Stimulated activated CD8-positive, alpha-beta memory T cell treated with anti-CD3 and anti-CD28 coated beads, Interleukin-12 subunit alpha, Interleukin-12 subunit beta, amount 100 ng/mL, for 4 hours (primary cell): Measurements from ENCODE around the gene STK33.

Experiments used
- DNase-seq: peaks from one replicate; pipeline ENCODE4 v3.0.0-alpha.2; 2020; ENCODE audit warnings: low read depth

STK33 gene

DNA sequence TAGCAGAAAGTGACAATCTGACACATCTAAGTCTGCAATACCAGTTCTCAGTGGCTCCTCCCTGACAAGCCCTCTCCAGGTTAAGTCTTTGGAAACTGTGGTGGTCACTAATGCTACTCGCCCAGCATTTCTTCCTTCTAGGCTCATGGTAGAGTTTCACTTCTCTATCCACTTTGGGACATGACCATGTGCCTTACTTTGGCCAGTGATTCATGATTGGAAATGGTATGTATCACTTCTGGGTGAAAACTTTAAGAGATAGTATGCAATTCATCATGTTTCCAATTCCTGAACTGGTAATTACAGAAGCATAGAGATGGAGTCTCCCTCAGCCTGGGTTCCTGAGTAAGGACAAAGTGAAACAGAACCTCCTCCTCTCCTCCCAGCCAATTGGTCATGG, 178.8 kb downstream of the STK33 start:
- no peak for DNase-seq

DNA sequence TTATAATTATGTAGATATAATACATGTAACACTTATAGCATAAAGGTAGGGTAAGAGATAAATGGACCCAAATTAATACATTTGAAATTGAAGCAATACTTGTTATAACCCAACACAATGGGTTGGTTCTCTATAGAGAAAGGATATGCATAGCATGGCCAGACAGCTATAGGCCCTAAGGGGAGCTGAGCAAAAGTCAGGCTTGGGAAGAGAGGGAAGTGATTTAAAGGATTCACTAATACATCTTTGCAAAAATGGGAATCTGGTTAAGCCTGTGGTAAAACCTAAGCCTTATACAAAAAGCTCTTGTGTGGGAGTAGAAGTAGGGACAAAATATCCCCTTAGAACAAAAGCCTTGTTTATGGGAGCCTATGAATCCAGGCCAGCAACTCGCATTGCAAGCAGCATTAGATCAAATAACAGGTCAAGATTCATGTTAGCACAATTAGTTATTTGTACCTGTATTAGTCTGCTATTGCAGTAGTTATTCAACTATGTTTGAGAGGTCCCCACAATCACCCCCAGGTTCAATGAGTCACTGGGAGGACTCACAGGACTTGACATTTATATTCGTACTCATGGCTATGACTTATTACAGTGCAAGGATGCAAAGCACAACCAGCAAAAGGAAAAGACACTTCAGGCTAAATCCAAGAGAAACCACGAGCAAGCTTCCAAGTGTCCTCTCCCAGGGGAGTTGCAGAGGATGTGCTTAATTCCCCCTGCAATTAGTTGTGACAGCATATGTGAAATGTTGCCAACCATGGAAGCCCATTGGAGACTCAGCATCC, 185.7 kb downstream of the STK33 start:
- DNase-seq, result no peak

DNA sequence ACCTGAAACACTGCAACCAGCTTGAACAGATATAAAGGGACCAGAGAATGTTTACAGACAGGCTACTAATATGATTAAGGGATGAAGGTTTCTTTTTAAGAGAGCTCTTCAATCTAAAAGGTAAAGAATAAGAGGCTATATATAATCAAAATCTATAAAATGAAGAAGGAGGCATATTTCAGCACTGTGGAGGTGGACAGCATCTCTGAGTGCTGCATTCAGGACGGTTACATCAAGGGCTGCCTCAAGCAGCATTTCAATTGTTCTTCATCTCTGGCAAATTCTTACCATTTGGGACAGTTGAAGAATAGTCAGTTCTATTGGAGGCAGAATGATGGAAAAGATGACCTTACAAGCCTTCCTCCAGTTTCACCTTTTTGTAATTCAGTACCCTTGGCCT, 190.7 kb downstream of the STK33 start:
- no peak for DNase-seq

DNA sequence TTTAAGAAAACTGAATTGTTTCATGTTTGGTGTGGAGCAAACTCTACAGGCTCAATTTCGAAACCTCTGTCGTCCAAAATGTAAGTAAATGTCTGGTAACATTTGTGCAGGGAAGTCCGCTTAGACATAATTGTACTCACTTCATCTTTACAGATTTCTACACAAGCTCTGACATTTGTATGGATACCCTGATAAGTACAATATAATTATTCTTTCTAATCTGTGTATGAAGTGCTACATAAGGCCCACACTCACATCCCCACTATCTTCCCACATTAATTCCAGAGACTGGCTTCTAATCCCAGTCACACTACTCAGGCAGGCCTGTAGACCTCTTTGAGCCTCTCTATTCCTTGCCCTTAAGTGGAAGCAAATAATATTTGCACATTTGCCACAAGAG, 201.1 kb downstream of the STK33 start:
- no peak for DNase-seq

DNA sequence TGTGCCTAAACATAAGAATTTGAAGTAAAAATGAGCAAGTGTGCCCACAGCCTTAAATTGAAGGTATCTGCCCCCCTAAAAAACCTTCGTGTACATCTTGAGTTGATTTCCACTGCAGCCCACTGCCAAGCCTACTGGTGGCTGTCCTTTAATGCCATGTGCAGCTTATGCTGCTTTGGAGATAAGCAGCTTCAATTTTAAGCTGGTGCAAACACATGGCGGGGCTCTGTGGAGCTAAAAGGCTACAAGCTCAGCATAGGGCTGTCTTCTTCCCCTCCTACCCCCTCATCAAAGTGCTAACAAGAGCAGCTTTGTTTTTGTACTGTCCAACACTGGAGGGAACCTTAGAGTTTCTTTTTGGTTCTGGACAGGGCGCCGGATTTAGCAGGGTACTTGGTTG, 201.9 kb downstream of the STK33 start:
- DNase-seq, result no peak

DNA sequence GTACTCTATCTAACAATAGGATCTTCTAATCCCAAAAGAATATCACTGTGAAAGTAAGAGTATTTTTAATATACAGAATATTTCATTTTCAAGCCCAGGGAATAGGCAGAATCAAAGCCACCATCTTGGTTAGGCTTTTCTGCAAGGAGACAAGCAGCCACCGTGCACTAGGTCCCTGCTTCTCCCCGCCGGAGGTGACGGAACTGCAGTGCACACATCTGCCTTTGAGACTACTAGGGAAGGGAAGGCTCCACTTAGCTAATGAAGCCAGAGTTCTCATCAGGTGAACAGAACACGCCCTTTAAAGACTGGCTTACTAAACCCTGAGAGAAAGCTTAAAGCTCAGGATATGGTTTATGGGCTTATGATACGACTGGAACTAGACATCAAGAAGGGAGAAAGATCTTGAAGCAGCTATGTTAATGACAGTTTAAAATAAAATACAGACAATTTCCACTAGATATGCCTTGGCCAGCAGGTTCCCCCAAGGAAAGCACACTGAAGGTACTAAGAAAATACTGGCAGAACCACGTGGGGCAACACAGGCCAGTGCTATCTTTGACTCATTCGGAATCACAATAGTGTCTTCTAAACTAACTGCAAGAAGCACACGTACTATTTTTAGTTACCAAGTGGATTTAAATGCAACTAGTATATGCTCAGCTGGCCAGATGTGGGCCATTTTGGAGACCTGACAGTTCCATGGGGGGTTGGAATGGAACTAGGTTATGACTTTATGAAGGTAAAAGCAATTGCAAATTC, 203.0 kb downstream of the STK33 start:
- DNase-seq, result no peak

DNA sequence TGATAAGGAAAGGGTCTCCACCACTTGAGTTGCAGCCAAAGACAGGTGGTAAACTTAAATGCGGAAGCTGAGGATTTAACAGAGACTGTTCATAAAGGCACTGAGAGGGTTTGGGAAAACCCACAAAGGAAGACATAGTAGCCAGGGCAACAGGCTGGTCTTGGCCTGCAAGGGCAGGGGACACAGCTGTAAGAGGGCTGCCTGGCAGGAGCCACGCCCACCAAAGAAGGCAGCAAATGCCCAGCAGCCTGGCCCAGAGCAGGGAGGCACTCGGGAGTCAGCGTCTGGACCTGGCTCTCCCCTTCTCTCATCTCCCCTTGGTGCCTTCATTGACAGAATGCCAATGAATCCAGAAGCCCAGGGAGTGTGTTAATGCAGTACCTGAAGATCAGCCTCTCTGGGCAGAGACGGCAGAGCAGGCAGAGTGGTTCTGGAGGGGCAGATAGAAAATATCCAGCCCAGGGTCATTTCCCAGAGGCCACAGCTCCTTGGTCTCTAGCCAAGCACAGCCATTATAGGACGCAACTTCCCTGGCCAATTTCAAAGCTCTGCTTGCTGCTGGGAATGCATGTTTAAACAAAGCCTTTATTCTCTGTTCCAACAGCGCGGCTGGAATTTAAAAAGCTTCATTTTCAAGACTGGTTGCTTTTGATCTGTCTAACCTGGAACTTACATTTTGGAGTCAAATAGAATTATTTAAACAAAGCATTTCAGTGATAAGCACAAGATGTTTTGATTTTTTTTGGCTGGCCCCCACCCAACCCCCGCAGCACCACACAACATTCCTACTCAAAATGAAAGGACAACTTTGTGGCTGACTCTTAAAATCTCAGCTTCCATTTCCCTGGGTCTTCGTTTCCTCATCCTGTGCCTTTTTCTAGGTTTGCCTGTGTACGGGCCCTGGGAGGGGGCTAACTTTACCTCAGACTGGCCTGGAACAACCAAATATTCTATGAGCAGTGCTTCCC, 204.7 kb downstream of the STK33 start:
- no peak for DNase-seq

DNA sequence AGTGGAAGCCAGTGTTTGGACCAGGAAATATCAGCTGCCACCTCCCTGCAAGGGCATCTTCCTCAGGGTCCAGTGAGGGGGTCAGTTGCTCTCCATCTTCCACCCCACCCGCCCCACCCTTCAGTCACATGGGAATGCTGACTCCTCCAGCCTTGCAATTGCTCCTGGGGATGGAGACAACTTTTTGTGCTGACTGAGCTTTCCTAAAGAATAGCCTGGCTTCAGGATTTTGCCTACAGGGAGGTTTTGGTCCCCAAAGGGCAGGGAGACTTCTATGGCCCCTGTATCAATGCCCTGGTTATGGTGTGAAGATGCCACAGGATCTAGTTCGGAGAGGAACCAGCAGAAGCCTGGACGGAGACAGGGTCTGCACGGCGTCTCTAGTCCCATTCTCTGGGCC, 206.3 kb downstream of the STK33 start:
- DNase-seq, result no peak

DNA sequence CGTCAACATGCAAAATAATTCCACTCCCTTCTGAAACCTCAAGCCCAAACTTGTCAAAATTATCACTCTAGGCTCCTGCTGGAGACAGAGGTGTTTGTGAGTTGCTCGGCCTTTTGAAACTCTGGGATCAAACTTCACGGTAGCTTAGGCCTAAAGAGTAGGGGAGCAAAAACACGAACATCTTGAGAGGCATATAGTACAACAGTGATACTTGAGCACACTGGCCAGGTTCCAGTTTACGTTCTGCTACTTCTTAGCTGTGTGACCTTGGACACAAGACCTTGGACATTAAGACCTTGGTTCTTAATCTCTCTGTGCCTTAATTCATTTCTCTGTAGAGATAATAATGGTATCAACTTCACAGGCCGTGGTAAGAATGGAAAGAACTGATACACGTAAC, 206.9 kb downstream of the STK33 start:
- DNase-seq, result no peak

DNA sequence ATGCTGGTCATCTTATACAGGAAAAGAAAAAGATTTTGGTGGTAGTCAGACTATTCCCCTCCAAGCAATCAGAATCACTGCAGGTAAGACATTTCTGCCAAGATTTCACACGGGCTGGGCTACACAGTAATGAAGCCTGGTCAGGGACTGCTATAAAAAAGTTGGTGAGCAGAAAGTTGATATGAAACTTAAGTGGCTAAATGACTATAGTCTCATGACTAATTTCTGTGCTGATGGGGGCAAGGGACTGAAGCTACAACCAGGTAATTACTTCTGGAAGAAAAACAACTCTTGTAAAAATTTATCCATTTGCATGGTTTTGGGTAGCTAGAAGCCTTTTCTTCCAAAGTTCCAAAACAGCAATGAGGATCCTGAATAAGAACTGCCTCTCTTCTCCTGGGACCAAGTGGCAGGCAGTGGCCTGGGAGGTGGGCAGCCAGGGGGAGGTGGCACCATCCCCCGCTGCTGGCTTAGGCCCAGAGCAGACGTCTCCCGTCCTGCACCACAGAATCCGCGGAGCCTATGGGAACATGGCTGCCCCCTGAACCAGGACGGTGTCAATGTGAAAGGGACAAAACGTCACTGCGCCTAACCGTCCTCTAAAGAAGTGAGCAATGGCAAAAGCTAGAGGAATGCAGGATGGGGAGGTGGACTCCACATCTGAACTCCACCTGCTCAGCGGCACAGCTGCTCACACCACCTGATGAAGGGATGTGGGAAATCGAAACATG, 207.7 kb downstream of the STK33 start:
- DNase-seq, result no peak

DNA sequence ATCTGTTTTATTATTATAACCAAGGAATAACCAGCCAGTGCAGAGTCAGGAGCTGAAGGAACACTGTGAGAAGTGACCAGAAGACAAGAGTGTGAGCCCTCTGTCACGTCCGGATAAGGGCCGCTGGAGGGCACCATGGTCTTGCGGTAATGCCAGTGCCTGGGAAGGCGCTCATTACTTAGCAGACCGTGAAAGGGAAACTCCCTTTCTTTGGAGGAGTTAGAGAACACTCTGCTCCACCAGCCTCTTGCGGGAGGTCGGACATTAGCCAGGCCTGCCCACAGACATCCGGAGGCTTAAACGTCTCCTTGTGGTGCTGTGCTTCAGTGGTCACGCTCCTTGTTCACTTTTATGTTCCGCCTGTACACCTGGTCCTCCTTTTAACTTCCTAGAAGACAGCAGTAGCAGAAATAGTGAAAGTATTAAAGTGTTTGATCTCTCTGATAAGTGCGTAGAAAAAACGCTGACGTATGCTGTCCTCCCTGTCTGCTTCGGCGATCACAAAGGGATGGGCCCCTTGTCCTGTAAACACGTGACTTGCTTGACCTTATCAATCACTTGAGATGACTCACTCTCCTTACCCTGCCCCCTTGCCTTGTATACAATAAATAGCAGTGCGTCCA, 209.7 kb downstream of the STK33 start:
- no peak for DNase-seq

DNA sequence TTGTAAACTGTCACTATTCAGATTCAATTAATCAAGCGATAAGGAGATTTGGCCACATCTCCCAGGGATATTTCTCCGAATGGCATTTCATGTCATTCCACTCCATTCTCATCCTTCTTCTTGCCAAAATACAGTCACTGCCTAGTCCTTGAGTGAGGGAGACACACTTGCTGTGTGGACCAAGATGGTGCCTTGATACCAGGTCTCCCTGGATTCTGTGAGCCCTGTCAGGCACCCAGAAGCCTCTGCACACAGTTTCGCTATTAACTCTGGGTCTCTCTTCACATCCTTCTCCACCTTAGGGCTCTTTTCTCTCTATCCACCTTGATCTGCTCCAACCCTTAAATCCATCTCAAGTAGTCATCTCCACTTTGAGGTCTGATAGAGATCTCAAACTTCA, 210.4 kb downstream of the STK33 start:
- DNase-seq, result no peak

DNA sequence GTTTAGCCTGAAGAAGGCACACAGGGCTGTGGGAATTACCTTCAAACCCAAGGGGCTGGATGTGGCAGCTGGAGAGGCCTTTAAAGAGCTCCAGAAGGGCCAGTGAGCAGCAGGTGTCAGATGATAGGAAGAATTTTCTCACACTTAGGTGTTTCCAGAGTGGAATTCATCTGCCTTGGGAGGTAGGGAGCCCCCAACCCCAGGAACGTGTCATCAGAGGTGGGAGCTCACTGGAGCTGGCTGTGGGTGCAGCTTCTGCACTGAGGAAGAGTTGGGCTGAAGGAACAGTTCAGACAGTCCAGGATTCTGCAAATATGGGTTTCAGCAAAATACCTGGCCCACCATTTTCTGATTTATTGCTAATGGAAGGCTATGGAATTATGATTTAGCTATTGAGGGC, 210.8 kb downstream of the STK33 start:
- no peak for DNase-seq

DNA sequence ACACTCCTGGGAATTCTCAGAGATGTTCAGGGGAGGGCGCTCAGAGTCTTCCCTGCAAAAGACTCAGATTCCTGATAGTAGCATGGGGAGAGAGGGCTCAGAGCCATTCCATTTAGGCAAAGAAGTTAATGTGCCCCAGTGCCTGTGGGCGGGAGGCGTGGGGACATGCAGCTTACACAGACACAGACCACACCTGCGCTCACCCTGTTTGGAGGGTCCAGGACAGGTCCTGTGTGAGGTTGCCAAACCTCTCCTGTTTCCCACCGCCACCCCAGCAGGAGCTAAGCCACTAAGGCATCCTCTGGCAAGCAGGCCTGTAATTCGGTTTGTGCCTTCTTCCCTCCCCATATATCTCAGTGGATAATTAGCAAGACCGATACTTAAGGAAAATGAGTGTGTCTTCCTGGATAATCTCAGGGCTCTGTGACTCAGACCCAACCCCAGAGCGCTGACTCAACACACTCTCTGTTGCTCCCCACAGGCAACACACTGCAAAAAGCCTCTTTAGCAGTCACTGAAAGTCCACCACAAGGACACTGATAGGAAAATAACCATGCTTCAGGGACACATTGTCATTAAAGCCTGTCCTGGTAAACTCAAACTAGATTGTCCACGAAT, 211.5 kb downstream of the STK33 start:
- no peak for DNase-seq

DNA sequence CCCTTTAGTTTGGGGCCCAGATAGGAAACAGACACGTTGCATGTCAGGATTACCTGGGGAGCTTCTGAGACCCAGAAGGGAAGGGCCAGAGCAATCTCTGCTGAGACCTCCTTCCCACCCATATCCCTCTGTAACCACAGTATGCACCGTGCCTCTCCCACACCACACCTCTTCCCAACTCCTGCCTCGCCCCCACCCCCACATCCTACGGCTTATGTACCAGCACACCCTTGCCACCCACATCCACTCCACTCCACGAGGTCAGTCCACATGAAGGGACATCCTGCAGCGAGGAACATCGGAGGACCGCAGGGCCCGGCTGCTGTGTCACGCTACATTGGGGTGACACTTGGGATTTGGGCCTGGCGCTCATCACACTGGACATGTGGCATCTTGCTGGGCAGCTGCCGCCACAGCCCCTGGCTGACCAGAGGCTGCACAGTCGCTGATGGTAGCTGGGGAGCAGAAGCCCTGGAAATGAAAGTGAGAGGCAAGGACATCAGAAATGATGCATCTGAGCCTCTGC, 212.1 kb downstream of the STK33 start:
- DNase-seq, result no peak

DNA sequence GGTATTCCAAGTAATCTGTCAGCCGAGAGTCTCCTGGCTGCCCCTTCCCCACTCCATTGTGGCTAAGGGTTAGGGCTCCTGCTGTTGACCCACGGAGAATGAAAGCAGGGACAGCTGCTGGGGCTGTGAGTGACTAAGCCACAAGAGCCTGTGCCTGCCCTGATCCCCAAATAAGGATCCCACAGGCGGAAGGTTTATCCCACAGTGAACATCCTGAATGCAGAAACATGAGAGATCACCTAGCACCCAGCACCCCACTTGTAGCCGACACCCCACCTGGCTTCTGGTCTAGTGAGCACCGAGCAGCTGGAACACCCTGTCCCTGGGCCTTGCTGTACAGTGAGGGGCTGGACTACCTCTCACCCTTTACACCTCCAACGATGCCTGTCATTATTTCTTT, 212.7 kb downstream of the STK33 start:
- no peak for DNase-seq

DNA sequence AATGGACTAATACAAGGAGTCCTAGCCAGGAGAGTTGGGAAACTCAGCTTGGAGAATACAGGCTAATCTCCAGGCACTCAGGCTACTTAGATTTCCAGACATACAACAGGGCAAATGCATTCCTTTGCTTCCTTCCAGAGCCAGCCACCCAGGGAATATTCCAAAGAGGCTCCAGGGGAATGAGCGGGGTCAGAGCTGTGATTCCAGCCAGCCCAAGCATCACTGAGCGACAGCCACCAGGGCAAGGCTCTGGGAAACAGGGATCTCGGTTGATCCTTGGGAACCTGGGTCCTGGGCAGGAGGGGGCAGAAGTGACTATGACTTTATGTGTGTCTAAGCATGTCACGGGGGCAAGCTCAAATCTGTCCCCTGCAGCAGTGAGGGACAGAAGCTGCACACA, 218.1 kb downstream of the STK33 start:
- DNase-seq, result no peak

DNA sequence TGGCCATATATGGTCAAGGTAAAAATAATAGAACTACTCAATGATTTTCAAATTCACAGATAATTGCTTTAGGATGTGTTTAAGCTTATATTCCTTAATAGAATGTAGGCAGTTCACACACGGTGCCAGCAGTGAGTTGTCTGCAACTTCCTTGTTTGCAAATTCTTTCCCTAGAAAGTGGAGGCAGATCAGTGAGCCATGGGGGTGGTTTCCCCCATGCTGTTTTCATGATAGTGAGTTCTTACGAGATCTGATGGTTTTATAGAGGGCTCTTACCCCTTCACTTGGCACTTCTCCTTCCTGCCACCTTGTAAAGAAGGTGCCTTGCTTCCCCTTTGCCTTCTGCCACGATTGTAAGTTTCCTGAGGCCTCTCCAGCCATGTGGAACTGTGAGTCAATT, 218.6 kb downstream of the STK33 start:
- no peak for DNase-seq

DNA sequence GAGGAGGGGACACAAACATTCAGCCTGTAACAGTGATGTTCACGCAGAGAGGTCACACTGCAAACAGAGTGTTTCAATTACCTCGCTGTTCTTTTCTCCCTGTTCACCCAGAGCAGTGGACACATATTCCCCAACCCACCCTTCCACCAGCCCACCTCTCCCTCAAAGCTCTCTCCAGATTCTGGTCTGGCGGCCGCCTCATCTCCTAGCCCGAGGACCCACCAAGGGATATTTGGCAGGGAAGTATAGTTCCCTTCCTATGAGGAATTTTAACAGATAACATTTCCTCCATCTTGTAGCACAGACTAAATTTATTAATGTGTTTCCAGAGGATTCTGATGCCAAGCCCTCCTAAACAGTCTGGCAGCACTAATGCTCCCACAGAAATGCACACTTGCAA, 219.3 kb downstream of the STK33 start:
- DNase-seq, result no peak

DNA sequence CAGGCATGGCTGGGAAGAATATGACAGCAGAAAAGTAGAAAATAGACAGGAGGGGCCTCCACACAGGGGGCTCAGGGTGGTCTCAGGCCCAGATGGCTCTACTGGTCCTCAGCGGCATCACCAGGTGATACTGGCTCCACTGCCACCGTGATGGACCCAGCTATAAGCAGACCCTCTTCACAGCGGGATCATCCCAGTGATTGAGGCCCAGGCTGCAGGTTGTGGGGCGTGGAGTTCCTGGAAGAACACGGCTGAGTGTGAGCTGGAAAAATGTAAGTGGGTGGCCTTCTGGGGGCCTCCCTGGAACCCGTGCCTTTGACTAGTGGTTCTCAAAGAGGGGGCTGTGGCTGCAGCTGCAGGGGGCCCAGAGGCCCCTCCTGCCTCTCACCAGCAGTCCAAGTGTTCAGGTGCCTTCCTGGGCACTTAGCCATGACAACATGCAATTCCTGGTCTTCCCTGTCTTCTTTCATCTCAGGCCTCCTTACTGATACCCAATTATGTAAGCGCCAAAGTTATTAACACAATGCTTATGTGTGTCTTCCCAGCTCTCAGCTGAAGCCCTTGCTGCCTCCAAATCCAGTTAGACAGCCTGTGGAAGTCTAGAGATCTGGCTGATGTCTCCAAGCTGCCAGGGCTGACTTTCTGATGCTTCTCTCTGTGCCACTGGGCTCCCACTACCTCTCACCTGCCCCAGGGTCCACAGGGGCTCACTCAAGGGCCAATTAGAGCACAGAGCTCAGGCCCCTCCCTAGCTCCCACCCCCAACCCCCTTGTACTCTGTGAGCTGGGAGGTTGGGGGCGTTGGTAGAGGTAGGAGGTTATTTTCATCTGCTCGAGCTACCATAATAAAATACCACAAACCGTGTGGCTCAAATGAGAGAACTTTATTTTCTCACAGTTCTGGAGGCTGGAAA, 220.3 kb downstream of the STK33 start:
- DNase-seq, result no peak
